AG04449 (cell line): ENCODE data around the gene ZNF573.
"Not testable (repeated sequence)": the region's sequence is repeated elsewhere in the genome, so short reads cannot be mapped to it uniquely, and the experiment has no call there.

Experiments
- CTCF ChIA-PET: fragments of 350-600 bp; formaldehyde crosslinking; extraction: SDS; loops from one replicate; lab custom pipeline; 2021; ENCODE audit warnings: antibody characterized with exemption; lab: Yijun Ruan, JAX
- POLR2A ChIA-PET: fragments of 400-600, 350-600 bp; formaldehyde crosslinking; extraction: SDS; loops from one replicate; lab custom pipeline; 2020; ENCODE audit warnings: antibody characterized with exemption, inconsistent platforms; lab: Yijun Ruan, JAX
- DNase-seq: peaks from one replicate; pipeline ENCODE4 v3.0.0-alpha.2; 2010; ENCODE audit warnings: low read depth, low spot score
- H3K4me3 ChIP-seq: 2 replicates; pipeline ENCODE4 v1.5.1; 2011; ENCODE audit warnings: low read depth, mild to moderate bottlenecking, control low read depth, low read length
- CTCF ChIP-seq: IDR thresholded peaks from one replicate; pipeline ENCODE4 v1.5.1; 2011; ENCODE audit warnings: mild to moderate bottlenecking, moderate library complexity, low read length, control low read depth, inconsistent platforms; ENCODE audit not compliant: insufficient read depth; ENCODE audit errors: missing control alignments

The ZNF573 gene

GRCh38 chr19:37790244-37790925 is 11.0 kb upstream of the ZNF573 start:
- TF ChIP-seq CTCF, result no peak
- no peak overlapping the region for H3K4me3 ChIP-seq
- ChIA-PET POLR2A (no interaction called here), CTCF (no interaction called here)
- no peak for DNase-seq

- DNase-seq, result no peak
- ChIA-PET CTCF (no interaction called here), POLR2A (no interaction called here)
- peak overlapping the region; percentile 91 for H3K4me3 ChIP-seq
- TF ChIP-seq CTCF, result no peak
Measured at GRCh38 chr19:37778613-37779126, 716 bp downstream of the ZNF573 start.

GRCh38 chr19:37770985-37771384 is 8.4 kb downstream of the ZNF573 start:
- CTCF ChIA-PET, result no interaction called here
- no peak for TF ChIP-seq CTCF

GRCh38 chr19:37763488-37763887 is 15.9 kb downstream of the ZNF573 start:
- DNase-seq, result no peak
- ChIA-PET CTCF (no interaction called here), POLR2A (no interaction called here)
- H3K4me3 ChIP-seq, result no peak overlapping the region
- TF ChIP-seq CTCF, result no peak

More at GRCh38 chr19:37770985-37771384, 8.4 kb downstream of the ZNF573 start:
- POLR2A ChIA-PET, result no interaction called here
- DNase-seq, result no peak
- no peak overlapping the region for H3K4me3 ChIP-seq

GRCh38 chr19:37757683-37758082 is 21.7 kb downstream of the ZNF573 start:
- POLR2A ChIA-PET, CTCF ChIA-PET, H3K4me3 ChIP-seq, DNase-seq: not testable (repeated sequence)

- ChIA-PET CTCF (no interaction called here), POLR2A (no interaction called here)
- TF ChIP-seq CTCF, result no peak
- H3K4me3 ChIP-seq, result no peak overlapping the region
- no peak for DNase-seq
Measured at GRCh38 chr19:37738371-37738770, 41.0 kb downstream of the ZNF573 start.

GRCh38 chr19:37725181-37725580 is 54.2 kb downstream of the ZNF573 start:
- H3K4me3 ChIP-seq, result no peak overlapping the region
- DNase-seq, result no peak
- no peak for TF ChIP-seq CTCF
- ChIA-PET POLR2A (no interaction called here), CTCF (no interaction called here)
